PFSK-1 (cell line): ENCODE data around the gene CKS2.

ENCODE experiments used
- FOXP2 ChIP-seq: optimal IDR thresholded peaks from 2 replicates; pipeline ENCODE3; 2011; ENCODE audit warnings: borderline replicate concordance, control low read depth, inconsistent platforms; ENCODE audit not compliant: insufficient read depth; ENCODE audit errors: extremely low read length, extremely low read depth
- POLR2AphosphoS5 ChIP-seq: IDR thresholded peaks from 2 replicates; pipeline ENCODE4 v1.6.1; 2012; ENCODE audit warnings: low read depth, mild to moderate bottlenecking, control low read depth, low read length, moderate library complexity
- REST ChIP-seq, 2 experiments: IDR thresholded peaks; 2 replicates each; pipeline versions ENCODE4 v1.6.1 to v1.8.0; 2011 to 2012; ENCODE audit warnings: low read depth in 2 of 2, low read length in 2 of 2, control low read depth in 1 of 2, inconsistent platforms in 1 of 2, mild to moderate bottlenecking in 1 of 2, moderate library complexity in 1 of 2; ENCODE audit not compliant: insufficient read depth in 1 of 2
- TAF1 ChIP-seq: IDR thresholded peaks from 2 replicates; pipeline ENCODE4 v1.6.1; 2012; ENCODE audit warnings: low read length, control low read depth, borderline replicate concordance; ENCODE audit not compliant: insufficient read depth

- TF ChIP-seq POLR2AphosphoS5 (no peak), TAF1 (no peak), FOXP2 (no peak), REST (IDR thresholded peaks at IDR 0.05; ENCODE audit: insufficient read depth in 1 of 2, low read depth in 2 of 2, low read length in 2 of 2) (no peak)
These were observed 45.8 kb downstream of the CKS2 start for GRCh38 chr9:89356782-89357181.
